GM12874 (cell line): ENCODE measurements around the gene RNPS1.

Experiments
- TF ChIP-seq, protein P1 (sequence below): IDR thresholded peaks from 2 replicates; pipeline ENCODE4 v1.5.1; 2011; ENCODE audit warnings: low read depth, mild to moderate bottlenecking, control low read depth, low read length, moderate library complexity; ENCODE audit not compliant: insufficient read depth

The RNPS1 gene

DNA sequence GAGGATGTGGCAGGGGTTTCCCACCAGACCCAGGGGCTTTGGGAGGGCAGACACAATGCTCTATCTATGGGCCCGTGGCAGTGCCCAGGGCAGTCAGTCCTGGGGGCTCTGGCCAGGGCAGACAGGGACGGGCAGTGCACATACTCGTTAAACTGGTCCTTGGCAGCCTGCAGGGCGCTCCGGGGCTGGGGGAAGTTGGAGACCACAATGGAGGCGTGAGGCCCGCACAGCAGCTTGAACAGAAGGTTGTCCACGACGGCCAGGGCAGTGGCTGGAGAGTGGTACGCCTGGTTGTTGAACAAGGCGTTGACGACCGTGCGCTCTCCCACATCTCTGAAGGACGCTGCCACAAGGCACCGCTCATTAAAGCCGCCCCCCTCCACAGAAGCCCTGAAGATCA lies 18.6 kb upstream of the RNPS1 start:
- TF ChIP-seq, protein P1, sequence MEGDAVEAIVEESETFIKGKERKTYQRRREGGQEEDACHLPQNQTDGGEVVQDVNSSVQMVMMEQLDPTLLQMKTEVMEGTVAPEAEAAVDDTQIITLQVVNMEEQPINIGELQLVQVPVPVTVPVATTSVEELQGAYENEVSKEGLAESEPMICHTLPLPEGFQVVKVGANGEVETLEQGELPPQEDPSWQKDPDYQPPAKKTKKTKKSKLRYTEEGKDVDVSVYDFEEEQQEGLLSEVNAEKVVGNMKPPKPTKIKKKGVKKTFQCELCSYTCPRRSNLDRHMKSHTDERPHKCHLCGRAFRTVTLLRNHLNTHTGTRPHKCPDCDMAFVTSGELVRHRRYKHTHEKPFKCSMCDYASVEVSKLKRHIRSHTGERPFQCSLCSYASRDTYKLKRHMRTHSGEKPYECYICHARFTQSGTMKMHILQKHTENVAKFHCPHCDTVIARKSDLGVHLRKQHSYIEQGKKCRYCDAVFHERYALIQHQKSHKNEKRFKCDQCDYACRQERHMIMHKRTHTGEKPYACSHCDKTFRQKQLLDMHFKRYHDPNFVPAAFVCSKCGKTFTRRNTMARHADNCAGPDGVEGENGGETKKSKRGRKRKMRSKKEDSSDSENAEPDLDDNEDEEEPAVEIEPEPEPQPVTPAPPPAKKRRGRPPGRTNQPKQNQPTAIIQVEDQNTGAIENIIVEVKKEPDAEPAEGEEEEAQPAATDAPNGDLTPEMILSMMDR = no peak

DNA sequence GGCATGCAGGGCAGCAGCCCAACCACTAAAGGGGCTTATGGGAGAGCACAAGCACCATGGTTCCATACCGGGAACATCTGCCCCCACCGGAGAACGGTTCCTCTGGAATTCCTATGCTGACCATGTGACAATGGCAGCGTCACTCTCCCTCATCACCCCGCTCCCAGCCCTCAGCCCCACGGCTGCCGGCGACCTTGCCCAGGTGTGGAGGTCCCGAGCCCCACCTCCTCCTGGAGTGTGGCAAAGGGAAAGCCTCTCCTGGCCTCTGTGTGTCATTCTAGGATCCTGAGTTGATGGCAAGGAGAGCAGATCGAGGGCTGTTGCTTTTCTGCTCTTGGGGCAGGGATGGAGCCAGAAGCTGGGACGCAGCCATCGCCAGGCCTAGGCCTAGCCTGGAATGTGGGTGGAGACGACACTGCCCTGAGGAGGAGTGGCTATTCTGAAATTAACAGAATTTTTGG lies 17.8 kb upstream of the RNPS1 start:
- TF ChIP-seq, protein P1 = no peak

DNA sequence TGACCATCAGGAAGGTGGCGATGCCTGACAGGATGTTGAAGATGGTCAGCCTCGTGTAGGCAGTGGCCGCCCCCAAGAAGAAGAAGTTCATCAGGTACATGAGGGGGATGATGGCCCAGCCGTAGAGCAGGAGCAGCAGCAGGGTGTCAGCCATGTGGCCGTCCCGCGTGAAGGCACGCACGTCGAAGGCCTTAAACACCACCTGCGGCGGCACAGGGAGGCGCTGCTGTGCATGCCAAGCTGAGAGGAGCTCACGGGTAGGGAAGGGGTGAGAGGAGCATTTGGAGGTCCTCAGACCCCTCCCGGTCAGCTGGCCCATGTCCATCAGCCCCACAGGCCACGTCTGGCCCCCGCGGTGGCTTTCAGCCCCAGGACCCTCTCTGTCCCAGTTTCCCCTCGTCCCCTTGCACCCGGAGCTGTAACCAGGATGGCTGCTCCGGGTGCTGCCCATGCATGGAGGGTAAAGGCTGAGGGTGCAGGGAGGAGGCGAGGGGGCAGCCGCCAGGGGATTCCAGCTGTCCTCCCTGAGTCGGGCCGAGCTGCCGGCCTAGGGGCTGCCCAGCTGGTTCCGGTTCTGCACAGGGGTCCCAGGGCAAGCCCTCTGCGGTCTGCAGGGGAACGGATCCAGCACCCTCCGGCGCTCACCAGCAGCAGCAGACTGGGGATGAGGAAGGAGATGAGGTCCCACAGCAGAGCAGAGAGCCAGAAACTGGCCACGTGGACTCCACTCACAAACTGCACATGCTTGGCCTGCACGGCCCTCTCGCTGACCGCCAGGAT lies 17.1 kb upstream of the RNPS1 start:
- TF ChIP-seq, protein P1 = no peak

DNA sequence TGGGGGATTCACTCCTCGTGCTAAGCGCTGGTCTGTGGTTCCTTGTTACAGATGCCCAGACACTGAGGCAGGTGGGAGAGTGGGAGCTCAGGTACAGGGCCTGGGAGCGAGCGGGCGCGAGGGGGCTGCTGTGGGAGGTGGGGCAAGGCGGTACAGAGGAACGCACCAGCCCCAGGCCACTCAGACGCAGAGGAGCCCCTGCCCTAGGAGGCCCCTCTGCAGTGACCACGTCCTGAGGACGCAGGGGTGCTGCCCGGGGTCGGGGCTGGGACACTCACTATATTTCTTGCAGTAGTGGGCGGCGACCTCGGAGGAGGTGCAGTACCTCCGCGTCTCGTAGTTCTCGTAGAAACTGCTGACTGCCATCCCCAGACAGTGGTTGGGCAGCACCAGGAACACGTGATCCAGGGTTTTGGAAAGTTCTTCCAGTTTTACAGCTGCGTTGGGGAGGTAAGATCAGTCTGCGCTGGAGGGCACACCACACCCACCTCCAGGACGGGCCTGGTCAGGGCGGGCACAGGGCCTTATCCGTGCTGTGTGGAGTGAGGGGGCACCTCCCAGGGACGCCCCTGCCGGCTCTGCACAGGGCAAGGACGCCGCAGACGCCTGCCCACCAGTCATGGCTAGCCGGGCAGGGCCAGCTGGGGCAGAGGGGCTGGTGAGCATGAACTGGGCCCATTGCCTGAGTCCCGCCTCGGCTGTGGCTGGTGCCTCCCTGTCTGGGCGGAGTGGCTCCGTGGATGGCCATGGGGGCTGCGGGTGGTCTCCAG lies 16.3 kb upstream of the RNPS1 start:
- TF ChIP-seq, protein P1 = no peak

DNA sequence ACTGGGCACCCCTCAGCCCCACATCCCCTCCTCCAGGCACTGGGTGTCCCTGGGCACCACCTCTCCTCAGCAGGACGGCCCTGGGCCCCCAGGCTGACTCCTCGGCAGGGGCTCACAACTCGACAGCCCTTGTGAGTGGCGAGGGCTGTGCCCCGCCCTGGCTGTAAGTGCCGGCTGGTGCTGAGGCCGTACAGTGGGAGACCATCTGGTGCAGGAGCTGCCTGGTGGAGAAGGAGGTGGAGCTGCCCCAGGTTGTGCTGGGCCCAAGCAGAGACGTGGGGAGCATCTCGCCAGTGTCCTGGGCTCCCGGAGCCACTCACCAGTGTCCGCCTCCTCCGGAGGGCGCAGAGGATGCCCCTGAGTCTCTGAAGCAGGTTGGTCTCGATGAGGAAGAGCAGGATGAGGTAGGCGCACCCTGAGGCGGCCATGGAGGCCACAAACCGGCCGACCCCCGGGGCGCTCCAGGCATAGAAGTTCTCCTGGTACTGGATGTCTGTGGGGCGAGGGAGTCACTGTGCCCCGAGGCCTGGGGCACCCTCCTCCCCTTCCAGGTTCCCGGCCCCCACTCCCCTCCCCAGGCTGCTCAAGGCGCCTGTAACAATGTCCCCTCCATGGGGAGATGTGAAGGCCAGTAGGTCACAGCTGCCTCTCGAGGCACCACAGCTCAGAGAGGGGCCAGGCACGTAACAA lies 15.1 kb upstream of the RNPS1 start:
- TF ChIP-seq, protein P1 = no peak

DNA sequence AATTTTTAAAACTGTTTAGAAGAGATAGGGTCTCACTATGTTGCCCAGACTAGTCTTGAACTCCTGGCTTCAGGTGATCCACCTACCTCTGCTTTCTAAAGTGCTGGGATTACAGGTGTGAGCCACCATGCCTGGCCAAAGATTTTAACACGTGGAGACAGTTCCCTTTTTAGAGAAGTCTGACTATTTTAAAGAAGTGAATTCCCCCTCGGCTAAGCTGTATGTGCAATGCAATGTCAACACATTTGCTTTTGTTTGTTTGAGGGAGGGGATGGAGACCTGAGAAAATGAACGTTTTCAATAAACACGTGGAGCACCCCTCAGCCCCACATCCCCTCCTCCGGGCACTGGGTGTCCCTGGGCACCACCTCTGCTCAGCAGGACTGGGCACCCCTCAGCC lies 14.3 kb upstream of the RNPS1 start:
- TF ChIP-seq, protein P1 = no peak

DNA sequence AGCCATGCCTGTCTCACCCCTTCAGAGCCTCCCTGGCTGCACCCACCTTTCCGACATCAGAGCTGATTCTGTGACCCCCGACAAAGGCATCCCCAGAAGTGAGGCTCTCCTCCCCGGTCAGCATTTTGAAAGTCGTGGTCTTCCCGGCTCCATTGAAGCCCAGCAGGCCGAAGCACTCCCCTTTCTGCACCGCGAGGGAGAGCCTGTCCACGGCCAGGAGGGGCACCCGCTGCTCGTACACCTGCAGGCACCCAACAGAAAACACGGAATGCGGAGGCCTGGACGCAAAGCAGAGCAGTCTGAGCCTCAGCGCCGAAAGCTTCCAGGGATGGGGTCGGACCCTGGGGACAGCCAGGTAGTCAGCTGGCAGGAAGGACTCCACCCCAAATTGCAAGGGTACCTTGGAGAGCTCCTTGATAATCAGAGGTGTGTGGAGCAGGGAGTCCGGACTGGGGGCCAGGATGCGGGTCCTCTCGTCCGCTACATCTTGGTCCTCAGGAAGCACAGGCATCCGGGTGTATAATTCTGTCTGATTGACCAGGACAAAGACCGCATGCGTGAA lies 13.1 kb upstream of the RNPS1 start:
- TF ChIP-seq, protein P1 = no peak
